Testis (tissue), 2 donors: ENCODE results near the gene FAM107A.

ENCODE experiments used
- CTCF ChIP-seq, 3 experiments: fragments of 450-650 bp in 2 of 3; fragments of 200-600 bp in 1 of 3; sonication (generic) in 1 of 3; IDR thresholded peaks; one replicate each; pipeline ENCODE4 v1.5.1; 2016 to 2019; ENCODE audit warnings: antibody characterized with exemption in 3 of 3, mild to moderate bottlenecking in 2 of 3, moderate library complexity in 1 of 3
- POLR2A ChIP-seq: fragments of 450-650 bp; IDR thresholded peaks from one replicate; pipeline ENCODE4 v1.6.1; 2017; ENCODE audit warnings: antibody characterized with exemption, mild to moderate bottlenecking, moderate library complexity

DNA sequence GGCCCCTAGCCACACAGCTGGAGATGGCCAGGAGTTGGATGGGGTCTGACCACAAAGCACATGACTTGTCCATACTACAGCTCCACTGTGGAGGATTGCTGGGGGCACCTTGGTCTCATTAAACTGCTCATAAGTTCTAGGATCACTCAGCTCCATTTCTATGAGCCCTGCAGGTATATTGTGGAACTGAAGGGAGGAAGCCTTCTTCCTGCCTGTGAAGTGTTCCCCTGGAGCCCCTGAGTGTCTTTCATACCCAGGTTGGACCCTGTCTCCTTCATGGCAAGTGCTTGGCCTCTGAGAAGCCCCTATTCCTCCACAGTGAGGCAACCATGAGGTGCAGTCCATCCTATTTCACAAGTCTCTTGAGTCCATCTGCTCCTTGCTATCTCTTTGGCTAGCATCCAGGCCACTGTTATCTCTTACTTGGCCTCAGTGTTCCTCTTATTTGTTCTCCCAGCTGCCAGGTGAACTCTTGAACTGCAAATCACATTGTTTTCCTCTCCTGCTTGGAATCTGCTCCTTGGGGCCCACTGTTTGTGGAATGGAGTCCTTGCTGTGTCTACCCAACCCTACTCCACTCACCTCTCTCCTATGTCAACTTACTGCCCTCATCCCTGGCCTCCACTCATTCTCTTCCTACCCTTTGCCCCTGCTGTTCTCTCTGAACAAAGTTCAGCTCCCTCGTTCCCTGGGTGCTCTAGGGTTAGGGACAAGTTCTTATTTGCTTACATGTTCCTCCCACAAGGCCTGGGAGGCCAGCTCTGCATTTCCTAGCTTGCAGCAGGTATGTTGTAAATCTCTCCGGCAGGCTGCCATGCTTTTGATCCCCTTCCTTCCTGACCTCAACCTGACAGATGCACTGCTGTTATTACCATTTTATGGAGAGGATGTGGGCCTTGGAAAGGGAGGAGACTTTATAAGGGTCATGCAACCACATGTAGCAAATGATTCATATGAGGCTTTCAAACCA lies 41.4 kb downstream of the FAM107A start:
- no peak for TF ChIP-seq CTCF (IDR thresholded peaks at IDR 0.05)
- TF ChIP-seq POLR2A = no peak
